Measurements from ENCODE around the gene TRERF1.
A peak's percentile ranks its signal among the peaks of the same experiment; 100 is the strongest.

Gene TRERF1

GRCh38 chr6:42460883-42461282 is 9.2 kb upstream of the TRERF1 start:
- TF ChIP-seq CTCF (IDR thresholded peaks at IDR 0.05; ENCODE audit: insufficient read depth, low read depth, low read length, missing control alignments) = no peak
- no peak overlapping the region for H3K4me3 ChIP-seq (ENCODE audit: low read depth, low read length)
- DNase-seq (ENCODE audit: low read depth) = no peak

DNA sequence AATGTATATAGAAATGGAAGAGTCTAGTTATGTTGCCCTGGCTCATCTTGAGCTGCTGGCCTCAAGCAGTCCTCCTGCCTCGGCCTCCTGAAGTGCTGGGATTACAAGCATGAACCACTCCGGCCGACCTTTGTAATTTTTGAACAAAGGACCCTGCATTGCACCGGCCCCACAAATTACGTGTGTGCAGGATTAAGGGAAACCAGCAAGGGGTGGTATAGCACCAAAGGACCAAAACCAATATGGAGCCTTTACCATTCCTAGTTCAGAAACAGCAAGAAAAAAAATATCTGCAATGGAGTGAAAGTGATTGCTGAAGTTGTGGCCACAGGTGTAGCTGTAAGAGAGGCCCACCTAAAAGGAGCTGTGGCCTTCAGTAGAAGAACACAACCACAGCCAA is 8.2 kb upstream of the TRERF1 start:
- no peak for DNase-seq (ENCODE audit: low read depth)
- H3K4me3 ChIP-seq (ENCODE audit: low read depth, low read length) = no peak overlapping the region
- no peak for TF ChIP-seq CTCF (IDR thresholded peaks at IDR 0.05; ENCODE audit: insufficient read depth, low read depth, low read length, missing control alignments)

- TF ChIP-seq CTCF (IDR thresholded peaks at IDR 0.05; ENCODE audit: insufficient read depth, low read depth, low read length, missing control alignments) = no peak
- no peak for DNase-seq (ENCODE audit: low read depth)
- no peak overlapping the region for H3K4me3 ChIP-seq (ENCODE audit: low read depth, low read length)
Observed at GRCh38 chr6:42454428-42454791, 2.7 kb upstream of the TRERF1 start.

DNA sequence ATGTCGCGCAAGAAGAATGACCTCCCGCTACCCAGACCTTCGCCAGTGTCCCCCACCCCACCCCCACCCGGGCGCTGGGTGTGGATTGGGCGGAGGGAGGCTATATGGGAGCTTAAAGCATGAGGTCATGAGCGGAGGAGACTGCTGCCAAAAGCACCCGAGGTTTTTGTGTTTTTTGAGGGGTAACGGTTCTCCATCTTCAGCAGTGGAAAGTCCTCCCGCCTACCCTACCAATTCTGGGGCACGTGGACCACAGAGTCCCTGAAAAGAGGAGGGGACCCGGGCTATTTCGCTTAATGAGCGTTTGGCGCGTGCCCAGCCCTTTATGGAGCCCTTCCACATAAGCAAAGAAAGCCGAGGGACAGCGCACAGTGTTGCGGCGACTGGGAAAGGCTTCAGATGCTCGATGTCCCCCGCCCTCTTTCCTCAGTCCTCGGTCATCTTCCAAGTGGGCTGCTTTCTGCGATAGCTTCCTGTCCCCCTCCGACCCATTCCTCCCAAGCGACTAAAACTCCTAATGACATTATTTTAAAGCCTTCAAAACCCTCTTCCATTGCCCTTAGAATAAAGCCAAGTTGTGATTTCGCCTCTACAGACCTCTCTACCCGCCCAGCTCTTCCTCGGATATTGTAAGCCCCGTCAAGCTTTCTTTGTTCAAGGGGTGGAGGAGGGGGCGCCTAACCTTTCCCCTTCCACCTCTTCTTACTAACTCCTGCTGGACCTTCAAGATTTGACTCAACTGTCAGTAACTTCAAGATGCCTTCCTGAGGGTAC is 2.1 kb upstream of the TRERF1 start:
- DNase-seq (ENCODE audit: low read depth) = peak; percentile 44
- no peak for TF ChIP-seq CTCF (IDR thresholded peaks at IDR 0.05; ENCODE audit: insufficient read depth, low read depth, low read length, missing control alignments)
- H3K4me3 ChIP-seq (ENCODE audit: low read depth, low read length) = peak overlapping the region; percentile 94

GRCh38 chr6:42453031-42453653 is 1.4 kb upstream of the TRERF1 start:
- peak; percentile 3 for TF ChIP-seq CTCF (IDR thresholded peaks at IDR 0.05; ENCODE audit: insufficient read depth, low read depth, low read length, missing control alignments)
- DNase-seq (ENCODE audit: low read depth) = peak; percentile 93

DNA sequence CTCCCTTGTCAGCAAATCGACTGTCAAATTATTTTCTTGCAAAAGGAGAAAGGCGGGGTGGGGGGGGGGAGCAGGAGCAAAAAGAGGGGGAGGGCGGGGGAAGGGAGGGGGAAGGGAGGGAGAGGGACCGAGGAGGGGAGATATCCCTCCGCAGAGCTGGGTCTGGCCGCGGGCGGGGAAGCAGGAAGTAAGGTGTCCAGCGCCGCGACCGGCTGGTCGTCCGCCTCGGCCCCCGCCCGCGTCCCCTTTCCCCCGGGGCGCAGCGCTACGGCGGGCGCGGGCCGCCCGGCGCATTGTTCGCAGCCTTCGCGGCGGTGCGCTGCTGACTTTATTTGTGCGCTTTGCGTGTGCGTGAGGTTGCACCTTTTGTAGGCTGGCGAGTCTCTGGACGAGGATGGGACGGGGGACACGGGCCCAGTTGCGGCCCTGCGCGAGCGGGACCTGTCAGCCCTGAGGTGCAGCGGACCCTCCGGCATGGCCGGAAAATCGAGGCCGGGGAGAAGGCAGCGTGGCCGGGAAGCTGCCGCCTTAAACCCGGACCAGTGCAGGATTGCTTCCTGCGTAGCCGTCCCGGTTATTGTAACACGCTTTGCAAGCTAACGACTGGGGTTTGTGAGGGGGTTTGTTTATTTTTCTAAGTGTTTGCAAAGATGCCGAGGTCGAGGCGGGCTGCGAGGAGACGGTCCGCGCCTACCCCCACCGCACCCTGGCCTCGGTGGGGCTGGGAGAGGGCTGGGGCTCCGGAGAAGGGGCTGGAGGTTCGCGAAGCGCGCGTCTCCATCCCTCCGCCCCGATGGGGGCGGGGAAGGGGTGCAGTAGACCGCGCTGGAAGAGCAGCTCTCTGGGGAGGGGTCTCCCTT is 675 bp upstream of the TRERF1 start:
- peak overlapping the region; percentile 94 for H3K4me3 ChIP-seq (ENCODE audit: low read depth, low read length)
- no peak for TF ChIP-seq CTCF (IDR thresholded peaks at IDR 0.05; ENCODE audit: insufficient read depth, low read depth, low read length, missing control alignments)
- peak; percentile 91 for DNase-seq (ENCODE audit: low read depth)

More at GRCh38 chr6:42453031-42453653, 1.4 kb upstream of the TRERF1 start:
- H3K4me3 ChIP-seq (ENCODE audit: low read depth, low read length) = peak overlapping the region; percentile 94
